ENCODE measurements around the gene C1orf159.
"Not testable (repeated sequence)": the region's sequence is repeated elsewhere in the genome, so short reads cannot be mapped to it uniquely, and the experiment has no call there.

C1orf159 gene

DNA sequence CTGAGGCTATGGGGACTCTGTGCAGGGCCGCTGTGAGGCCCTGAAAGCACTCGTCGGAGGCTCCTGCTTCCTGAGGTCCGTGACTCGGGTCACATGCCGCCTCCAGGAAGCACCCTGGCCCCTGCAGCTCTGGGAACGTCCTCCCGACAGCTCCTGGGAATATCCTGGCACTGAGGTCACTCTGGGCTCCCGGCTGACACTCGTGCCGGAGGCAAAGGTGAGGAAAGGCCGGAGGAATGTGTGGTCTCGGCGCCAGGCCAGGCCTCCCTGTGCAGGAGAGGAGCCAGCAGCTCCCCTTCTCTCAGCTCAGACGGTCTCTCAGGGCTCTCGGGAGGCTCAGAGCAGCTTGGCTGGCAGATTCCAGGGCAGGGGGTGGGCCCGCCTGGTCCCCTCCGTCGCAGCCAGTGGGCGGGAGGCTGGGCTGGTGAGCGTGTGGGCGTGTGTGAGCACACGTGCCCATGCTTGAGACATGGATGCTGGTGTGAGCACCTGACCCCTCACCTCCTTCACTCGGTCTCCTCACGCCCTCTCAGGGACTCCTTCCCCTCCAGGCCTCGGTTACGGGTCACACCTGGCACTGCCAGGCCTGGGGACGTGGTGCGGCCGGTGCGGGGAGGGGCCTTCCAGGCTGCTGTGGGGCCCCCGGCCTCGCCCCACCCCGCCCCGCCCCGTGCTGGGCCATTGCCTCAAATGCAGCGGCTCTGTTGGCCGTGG lies 36.3 kb downstream of the C1orf159 start:
- no peak for DNase-seq

DNA sequence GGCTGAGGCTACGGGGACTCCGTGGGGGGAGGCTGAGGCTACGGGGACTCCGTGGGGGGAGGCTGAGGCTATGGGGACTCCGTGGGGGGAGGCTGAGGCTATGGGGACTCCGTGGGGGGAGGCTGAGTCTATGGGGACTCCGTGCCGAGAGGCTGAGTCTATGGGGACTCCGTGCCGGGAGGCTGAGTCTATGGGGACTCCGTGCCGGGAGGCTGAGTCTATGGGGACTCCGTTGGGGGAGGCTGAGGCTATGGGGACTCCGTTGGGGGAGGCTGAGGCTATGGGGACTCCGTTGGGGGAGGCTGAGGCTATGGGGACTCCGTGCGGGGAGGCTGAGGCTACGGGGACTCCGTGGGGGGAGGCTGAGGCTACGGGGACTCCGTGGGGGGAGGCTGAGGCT lies 38.5 kb downstream of the C1orf159 start:
- not testable (repeated sequence) for DNase-seq

DNA sequence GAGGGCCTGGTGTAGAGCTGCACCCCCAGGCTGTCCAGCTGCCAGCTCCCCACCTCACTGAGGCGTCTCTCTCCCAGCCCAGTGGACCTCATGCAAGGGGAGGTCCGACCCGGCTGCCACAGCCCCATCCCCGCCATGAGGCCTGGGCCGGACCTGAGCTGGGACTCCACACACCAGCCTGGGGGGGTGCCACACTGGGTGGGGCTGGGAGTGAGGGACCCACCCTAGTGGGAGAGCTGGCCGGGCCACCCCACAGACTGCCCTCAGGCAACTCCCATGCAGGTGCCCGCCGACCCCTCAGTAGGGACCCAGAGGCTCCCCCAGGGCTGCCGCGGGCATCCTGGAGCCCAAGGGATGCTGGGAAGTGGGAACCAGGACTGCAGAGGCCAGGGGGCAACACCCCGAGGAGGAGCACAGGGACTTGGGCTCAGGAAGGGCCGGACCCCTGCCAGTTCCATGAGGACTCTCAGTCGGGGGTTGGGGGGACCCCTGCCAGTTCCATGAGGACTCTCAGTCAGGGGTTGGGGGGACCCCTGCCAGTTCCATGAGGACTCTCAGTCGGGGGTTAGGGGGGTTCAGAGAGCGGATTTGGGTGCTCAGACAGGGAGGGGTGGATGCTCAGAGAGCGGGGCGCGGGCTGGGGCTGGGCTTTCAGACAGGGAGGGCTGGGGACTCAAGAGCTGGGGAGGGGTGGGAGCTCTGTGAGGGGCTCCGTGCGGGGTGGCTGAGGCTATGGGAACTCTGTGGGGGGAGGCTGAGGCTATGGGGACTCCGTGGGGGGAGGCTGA lies 40.5 kb downstream of the C1orf159 start:
- DNase-seq, result no peak

DNA sequence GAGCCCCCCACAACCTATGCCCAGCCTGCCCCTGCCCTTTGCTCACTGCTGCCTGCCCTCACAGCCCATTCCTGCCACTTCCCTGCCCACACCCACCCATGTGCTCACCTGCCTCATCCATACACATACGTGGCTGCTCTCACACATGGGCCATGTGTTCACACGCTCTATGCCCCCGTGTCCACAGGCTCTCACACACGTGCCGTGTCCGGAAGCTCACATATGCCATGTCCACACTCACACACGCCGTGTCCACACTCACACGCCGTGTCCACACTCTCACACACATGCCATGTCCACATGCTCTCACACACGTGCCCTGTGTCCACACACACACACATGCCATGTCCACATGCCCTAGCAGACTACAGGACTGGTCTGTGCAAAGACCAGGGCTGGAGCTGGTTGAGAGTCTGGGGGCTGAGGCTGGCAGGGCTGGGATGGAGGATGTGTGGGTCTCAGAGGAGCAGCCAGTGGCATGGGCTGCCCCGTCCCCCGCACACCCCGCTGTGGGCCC lies 41.2 kb downstream of the C1orf159 start:
- no peak for DNase-seq

DNA sequence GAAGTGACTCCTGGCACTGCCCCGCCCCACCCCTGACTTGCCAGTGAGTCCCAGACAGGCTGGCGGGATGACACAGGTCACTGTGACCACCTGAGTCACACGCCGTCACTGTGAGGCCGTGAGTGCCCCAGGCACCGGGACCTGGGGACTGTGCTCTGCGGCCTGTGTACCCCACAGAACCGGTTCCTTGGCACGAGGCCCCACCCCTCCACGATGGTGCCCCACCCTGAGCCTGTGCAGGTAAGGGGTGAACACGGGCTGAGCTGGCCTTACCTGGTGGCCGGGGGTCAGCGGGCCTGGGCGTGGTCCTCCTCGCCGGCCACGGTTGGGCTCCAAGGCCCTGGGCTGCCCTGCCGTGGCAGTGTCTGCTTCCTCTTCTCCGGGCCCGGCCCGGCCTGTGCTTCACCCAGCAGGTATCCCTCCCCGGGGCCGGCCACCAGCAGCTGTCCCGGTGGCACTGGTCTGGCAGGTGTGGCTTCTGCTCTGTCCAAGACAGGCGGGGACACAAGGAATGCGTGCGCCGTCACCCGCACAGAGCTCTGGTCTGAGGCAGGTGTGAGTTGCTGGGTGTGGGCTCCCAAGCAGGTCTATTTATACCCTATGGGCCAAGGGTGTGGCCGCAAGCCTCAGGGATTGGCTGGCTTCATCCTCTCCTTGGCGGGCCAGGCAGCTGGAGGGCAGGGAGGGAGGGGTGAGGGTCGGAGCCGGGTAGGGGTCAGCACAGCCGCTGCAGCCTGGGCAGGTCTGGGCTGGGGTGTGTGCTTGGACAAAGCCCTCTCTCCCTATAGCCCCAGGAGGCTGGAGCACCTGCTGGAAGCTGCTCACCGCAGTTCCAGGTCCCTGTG lies 41.9 kb downstream of the C1orf159 start, which contains the start of gene RNF223:
Gene RNF223 (minus strand): TSS at position 564 of the 845 bp plus-strand sequence. CDS start 1,740 bp downstream, outside the sequence.
- DNase-seq, result no peak

DNA sequence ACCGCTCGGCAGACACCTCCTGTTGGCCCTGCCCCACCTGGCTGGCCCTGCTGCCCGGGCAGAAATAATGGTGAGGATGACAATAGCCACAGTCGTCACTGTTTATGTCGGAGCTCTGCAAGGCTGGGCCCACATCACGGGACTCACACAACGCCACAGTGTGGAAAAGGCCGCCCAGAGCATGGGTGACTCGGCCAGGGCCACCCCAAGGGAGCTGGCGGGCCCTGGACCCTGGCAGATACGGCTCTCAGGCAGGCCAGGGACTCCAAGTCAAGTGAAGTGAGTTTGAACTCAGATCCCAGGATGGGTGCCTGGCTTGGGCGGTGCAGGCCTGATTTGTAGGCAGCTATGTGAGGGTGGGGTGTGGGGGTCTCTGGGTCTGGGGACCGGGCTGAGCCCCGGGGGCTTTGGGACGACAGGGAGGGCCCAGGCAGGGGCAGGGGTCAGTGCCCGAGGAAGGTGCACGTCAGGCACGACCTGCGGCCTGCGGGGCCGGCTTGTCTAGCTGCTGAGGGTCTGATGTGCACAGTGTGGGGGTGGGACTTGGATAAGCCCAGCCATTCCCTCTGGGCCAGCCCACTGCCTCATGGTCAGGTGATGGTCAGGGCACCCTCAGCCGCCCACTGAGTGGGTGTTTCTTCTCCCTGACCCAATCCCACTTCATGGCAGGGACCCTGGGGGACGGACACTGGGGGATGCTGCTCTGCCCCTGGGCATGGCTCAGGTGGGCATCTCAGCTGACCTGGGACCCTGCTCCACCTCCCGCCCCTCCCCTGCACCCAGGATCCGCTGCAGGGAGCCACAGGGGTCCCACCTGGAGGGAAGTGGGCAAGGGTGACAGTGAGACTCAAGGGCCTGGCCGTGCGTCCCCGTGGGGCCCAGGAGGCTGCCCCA lies 42.8 kb downstream of the C1orf159 start:
- no peak for DNase-seq

DNA sequence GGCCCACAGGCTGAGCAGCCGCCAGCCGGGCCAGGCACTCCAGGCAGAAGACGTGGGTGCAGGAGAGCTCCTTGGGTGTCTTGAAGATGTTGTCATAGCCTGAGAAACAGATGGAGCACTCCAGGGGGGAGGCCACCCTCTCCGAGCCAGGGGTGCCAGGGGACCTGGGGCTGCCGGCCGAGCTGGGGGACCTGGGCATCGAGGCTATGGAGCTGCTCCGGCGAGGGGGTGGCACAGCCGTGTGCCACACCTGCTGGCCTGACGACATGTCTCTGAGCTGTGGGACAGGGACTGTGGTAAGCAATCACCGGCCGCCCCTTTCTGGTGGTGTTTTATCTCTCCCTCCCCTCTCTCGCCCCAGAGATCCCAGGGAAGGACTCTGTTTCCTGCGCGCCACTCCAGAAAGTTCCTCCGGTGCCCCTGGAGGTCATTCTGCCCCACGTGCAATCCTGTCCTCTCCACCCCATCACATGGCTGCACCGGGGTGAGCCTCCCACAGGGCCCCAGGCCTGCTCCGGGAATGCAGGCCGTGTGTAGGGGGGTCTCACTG lies 43.5 kb downstream of the C1orf159 start:
- DNase-seq, result no peak

DNA sequence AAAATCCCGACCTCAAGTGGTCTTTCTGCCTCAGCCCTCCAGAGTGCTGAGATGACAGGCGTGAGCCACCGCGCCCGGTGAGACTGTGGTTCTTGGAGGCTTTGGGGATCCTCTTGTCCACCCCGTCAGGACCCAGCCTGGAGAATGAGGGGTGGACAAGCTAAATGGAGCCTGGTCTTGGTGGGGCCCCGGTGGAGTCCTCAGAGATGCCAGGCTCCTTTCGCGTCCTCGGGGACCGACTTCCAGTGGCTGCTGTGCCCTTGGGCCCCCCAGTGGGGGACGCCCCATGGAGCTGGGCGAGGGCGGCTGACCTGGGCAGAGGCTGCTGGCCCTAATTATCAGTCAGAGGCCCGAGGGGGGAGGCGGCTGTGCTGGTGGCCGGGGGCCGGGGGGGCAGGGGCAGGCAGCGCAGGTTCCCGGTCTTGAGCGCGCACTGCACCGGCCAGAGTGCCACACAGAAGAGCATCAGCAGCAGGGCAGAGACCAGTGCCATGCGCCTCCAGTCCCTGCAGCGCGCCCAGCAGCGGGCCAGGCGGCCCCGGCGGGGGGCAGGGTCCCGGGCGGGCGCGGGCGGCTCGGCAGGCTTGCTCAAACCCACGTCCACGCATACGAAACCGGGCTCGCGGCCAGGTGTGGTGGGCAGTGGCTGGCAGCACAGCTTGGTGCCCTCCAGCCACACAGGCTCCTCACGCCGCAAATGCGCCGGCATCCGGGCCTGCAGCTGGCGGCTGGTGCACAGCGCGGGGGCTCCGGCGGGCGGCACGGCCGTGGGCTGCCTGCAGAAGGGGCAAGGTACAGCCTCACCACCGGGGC lies 44.2 kb downstream of the C1orf159 start:
- DNase-seq, result no peak

DNA sequence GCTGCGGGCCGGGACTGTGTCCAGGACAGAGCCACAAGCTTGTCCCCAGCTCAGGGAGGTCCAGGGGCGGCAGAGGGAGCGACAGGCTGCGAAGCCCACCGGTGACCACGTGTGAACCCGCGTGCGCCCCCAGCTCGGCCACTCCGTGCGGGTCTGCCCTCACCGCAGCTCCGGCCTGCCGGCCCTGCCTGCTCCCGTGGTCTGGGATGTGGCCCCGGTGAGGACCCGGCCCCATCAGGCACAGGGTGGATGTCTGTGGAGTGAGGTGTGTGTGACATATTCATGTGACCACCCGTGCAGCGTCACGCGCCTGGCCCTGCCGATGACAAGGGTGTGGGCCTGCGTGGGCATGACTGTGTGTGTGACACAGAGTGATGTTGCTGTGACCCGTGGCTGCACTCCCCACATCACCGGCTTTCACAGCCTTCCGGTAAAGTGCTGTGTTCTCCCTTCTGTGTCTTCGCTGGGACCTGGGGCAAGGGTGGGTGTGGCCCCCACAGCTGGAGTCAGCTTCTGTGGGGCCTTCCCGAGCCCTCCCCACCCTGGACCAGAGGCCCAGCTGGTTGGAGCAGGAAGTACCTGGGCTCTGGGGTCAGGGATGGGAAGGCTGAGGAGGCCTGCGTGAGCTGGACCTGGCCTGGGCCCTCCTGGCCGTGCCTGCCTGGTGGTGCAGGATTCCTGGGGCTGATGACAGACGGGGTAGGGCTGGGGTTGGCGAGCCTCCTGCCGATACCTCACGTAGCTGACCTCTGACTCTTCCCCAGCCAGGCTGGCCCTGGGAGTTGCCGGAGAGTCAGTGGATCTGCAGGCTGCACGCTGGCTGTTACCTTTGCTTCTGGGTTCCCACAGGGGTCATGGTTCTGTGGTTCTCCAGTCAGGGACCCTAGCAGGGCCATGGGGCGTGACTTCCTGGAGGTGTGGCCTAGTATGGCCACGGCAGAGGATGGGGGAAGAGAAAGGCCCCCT lies 45.9 kb downstream of the C1orf159 start:
- DNase-seq, result no peak

DNA sequence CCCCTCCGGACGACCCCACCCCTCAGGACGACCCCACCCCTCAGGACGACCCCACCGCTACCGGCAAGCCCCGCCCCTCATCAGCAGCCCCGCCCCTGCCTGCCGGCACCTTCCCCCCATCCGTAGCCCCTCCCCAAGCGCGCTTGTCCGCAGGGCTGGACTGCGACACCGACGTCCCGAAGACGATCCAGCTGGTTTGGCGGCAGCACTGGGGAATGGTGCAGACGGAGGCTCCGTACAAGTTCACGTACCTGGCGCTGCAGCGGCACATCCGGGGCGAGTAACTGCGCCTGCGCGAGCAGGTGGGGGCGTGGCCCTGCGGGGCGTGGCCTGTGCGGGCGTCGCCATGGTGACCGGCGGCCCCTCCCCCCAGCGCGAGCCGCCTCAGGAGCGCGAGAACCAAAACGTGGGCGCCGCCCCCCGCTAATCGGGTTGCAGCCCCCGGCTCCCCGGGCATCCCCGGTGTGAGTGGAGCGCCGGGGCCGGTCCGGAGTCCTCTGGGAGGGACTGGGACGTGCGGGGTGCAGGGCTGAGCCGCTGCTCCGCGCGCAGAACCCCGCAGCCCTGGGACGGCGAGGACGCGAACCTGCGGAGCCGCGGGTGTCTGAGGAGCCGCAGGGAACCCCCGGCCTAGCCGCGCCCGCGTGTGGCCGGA lies 46.7 kb downstream of the C1orf159 start:
- no peak for DNase-seq

DNA sequence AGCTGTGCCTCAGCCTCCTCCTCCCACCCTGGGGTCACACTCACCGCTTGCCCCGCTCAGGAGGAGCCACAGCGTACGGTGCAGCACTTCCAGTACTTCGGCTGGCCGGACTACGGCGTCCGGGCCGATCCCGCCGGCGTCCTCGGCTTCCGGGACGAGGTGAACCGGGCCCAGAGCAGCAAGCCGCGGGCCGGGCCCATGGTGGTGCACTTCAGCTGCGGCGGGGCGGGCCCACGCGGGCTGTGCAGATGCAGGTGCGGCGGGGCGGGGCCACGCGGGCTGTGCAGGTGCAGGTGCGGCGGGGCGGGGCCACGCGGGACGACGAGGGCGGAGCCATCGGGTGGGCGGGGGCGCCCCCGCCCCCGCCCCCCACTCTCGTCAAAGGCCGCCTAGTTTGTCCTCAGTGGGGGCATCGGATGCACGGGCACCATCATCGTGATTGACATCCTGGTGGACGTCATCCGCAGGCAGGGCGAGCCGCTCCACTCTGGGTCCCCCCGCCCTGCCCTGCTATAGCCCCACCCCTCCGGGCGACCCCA lies 47.3 kb downstream of the C1orf159 start:
- DNase-seq, result no peak

DNA sequence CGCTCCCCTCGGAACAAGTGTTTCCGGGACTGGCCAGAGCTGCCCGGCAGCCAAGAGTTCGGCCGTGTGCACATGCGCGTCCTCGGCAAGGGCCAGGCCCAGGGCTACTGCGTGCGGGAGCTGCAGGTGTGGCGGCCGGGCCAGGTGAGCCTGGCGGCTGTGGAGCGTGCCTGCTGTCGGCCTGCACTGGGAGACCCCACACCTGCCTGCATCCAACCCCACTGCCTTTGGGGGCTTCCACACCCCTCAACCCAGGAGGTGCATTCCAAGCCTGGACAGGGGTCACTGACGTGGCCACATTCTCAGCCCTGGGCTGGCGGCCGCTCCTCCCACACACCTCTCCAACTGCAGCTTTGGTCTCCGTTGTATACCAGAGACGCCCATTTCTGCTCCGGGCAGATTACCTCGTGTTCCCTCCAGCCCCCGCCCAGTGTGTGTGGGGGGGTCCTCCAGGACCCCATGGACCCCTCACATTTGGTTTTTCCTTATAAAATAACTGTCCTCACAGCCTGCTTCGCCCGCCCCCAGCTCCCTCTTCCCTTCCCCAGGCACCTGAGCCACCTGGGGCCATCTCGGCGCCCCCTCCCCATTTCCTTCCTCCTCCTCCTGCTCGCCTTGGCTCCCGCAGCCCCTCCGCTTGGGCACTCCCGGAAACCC lies 47.9 kb downstream of the C1orf159 start:
- no peak for DNase-seq

DNA sequence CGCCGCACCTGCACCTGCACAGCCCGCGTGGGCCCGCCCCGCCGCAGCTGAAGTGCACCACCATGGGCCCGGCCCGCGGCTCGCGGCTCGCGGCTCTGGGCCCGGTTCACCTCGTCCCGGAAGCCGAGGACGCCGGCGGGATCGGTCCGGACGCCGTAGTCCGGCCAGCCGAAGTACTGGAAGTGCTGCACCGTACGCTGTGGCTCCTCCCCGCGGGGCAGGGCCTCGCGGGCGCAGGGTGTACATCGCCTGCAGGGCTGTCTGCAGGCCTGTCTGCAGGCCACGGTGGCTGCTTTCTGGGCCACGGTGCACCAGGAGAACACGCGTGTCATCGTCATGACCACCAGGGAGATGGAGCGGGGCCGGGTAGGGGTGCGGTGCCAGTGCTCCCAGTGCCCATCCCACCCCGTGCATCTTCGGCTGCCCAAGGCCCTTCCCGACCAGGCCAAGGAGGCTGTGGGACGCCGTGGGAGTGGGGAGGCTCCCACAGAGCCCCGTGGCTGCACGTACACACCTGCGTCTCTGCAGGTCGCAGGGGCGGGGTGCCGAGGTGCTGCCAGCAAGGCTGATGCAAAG lies 48.5 kb downstream of the C1orf159 start:
- no peak for DNase-seq

DNA sequence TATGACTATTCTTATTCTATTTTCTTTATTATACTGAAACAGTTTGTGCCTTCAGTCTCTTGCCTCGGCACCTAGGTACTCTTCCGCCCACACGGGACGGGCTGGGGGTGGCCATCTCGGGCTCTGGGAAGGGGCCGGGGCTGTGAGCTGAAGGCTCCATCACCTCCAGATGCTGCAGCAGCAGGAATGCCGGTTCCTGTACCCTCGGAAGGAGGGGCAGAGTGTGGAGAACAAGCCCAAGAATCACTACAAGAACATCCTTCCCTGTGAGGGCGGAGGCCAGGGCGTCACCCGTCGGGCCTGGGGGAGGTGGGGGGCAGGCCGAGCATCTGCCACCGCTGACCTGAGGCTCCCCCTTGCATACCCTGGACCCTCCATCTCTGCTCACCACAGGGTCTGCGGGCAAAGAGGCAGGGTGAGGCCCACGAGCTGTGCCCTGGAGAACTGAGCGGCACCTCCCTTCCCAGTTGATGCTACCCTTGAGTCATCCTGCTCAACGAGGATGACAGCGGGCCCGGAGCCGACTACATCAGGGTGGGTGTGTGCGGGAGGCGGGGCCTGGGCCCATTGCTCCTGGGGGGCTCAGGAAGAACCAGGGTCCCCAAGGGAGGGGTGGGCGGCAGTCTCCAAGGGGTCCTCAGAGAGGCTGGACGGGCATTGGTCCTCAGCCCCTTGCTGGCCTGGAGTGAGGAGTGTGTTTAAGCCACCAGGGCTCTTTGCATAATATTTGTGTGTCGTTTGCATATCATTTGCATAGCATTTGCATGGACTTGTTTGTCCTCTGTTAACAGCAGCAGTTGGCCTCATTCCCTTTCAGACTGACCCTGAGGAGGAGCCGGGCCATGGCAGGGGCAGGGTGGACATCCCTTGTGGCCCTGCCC lies 49.2 kb downstream of the C1orf159 start:
- DNase-seq, result no peak

DNA sequence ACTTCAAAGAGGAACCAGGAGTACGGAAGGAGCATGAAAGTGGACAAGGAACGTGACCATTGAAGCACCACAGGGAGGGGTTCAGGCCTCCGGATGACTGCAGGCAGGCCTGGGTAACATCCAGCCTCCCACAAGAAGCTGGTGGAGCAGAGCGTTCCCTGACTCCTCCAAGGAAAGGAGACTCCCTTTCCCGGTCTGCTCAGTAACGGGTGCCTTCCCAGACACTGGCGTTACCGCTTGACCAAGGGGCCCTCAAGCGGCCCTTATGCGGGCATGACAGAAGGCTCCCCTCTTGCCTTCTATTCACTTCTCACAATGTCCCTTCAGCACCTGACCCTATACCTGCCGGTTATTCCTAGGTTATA lies 50.0 kb downstream of the C1orf159 start:
- not testable (repeated sequence) for DNase-seq

DNA sequence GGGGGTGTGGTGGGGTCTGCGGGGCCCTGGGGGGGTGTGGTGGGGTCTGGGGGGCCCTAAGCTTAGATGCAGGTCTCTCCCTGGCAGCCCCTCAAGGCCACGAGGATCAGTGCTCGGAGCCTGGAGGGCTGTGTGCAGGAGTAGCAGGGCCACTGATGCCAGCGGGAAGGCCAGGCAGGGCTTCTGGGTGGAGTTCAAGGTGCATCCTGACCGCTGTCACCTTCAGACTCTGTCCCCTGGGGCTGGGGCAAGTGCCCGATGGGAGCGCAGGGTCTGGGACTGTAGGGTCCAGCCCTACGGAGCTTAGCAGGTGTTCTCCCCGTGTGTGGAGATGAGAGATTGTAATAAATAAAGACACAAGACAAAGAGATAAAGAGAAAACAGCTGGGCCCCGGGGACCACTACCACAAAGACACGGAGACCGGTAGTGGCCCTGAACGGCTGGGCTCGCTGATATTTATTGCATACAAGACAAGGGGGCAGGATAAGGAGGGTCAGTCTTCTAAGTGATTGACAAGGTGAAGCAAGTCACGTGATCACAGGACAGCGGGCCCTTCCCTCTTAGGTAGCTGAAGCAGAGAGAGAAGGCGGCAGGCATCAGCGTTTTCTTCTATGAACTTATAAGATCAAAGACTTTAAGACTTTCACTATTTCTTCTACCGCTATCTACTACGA lies 50.5 kb downstream of the C1orf159 start:
- DNase-seq, result no peak

Data from cortex of kidney (tissue), 1 donor.